MM.1S (cell line): Measurements from ENCODE around the gene ENKUR.
A peak's percentile ranks its signal among the peaks of the same experiment; 100 is the strongest.

Experiments
- DNase-seq: peaks from one replicate; pipeline ENCODE4 v3.0.0-alpha.2; 2015
- H2AFZ ChIP-seq: fragments of 300-600 bp; sonication (generic); 2 replicates; pipeline ENCODE4 v1.6.0; 2016; ENCODE audit warnings: antibody characterized with exemption, low read length
- H3F3A ChIP-seq: fragments of 300-600 bp; sonication (generic); 2 replicates; pipeline ENCODE4 v1.6.1; 2016; ENCODE audit warnings: mild to moderate bottlenecking, antibody characterized with exemption, low read length, moderate library complexity, mixed read lengths; ENCODE audit not compliant: insufficient read depth
- H3K27ac ChIP-seq: fragments of 300-600 bp; sonication (generic); 2 replicates; pipeline ENCODE4 v1.5.1; 2016; ENCODE audit warnings: mild to moderate bottlenecking, low read length
- H3K27me3 ChIP-seq: fragments of 300-600 bp; sonication (generic); replicated peaks from 2 replicates; pipeline ENCODE4 v1.6.0; 2016; ENCODE audit warnings: low read length; ENCODE audit not compliant: insufficient read depth
- H3K36me3 ChIP-seq: fragments of 300-600 bp; sonication (generic); replicated peaks from 2 replicates; pipeline ENCODE4 v1.6.1; 2016; ENCODE audit warnings: mild to moderate bottlenecking, low read length, mixed read lengths; ENCODE audit not compliant: insufficient read depth
- H3K4me1 ChIP-seq: fragments of 300-600 bp; sonication (generic); 2 replicates; pipeline ENCODE4 v1.6.1; 2016; ENCODE audit warnings: low read length, mixed read lengths
- H3K4me2 ChIP-seq: fragments of 300-600 bp; sonication (generic); 2 replicates; pipeline ENCODE4 v1.6.0; 2016; ENCODE audit warnings: low read depth, low read length
- H3K4me3 ChIP-seq: fragments of 300-600 bp; sonication (generic); 2 replicates; pipeline ENCODE4 v1.5.1; 2016; ENCODE audit warnings: low read length, mixed read lengths
- H3K79me2 ChIP-seq: fragments of 300-600 bp; sonication (generic); 2 replicates; pipeline ENCODE4 v1.6.1; 2016; ENCODE audit warnings: mixed run types, low read length, mixed read lengths
- H3K9ac ChIP-seq: fragments of 300-600 bp; sonication (generic); 2 replicates; pipeline ENCODE4 v1.6.1; 2016; ENCODE audit warnings: low read length, mixed read lengths
- H3K9me2 ChIP-seq: fragments of 300-600 bp; sonication (generic); replicated peaks from 2 replicates; pipeline ENCODE4 v1.6.1; 2016; ENCODE audit warnings: mild to moderate bottlenecking, low read length, mixed read lengths; ENCODE audit not compliant: insufficient read depth
- H3K9me3 ChIP-seq: fragments of 300-600 bp; sonication (generic); replicated peaks from 2 replicates; pipeline ENCODE4 v1.6.1; 2016; ENCODE audit warnings: mild to moderate bottlenecking, low read length, mixed read lengths; ENCODE audit not compliant: insufficient read depth
- H4K20me1 ChIP-seq: fragments of 300-600 bp; sonication (generic); 2 replicates; pipeline ENCODE4 v1.6.1; 2016; ENCODE audit warnings: mild to moderate bottlenecking, low read length, moderate library complexity, mixed read lengths; ENCODE audit not compliant: insufficient read depth
- EZH2 ChIP-seq: fragments of 300-600 bp; sonication (generic); optimal IDR thresholded peaks from 2 replicates; pipeline ENCODE3; 2017; ENCODE audit warnings: low read depth, mild to moderate bottlenecking, antibody characterized with exemption, low read length, mixed read lengths
- EZH2phosphoT487 ChIP-seq: fragments of 300-600 bp; sonication (generic); IDR thresholded peaks from 2 replicates; pipeline ENCODE4 v1.6.1; 2018; ENCODE audit warnings: antibody characterized with exemption, low read length
- TF ChIP-seq, protein P1 (sequence below): fragments of 300-600 bp; sonication (generic); IDR thresholded peaks from 2 replicates; pipeline ENCODE4 v1.5.1; 2016; ENCODE audit warnings: antibody characterized with exemption, low read length, mixed read lengths

Gene ENKUR, protein sequence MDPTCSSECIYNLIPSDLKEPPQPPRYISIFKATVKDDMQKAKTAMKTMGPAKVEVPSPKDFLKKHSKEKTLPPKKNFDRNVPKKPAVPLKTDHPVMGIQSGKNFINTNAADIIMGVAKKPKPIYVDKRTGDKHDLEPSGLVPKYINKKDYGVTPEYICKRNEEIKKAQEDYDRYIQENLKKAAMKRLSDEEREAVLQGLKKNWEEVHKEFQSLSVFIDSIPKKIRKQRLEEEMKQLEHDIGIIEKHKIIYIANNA

DNA sequence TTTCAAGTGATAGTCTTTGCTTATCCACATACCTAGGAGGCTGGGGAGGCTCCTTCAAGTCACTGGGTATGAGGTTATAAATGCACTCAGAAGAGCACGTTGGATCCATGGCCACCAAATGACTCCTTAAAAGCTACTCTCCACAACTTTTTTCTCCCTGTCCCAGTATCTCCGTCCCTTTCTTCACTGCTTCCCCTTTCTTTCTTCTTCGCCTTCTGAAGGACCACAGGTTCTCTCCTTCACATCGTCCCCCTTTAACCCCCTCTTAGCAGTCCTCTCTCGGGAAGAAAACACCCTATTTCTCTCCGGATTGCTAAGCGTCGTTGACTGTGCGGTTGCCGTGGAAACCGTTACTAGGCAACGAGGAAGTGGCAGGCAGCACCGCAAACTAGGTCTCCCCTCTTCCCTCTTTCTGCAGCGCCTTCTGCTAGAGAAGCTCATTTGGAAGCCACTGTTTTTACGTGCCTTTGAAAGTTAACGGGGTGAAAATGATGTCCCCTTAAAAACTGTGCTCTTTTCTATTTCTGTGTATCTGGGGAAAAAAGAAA is at the start of gene ENKUR:
TSS of gene ENKUR (minus strand) at position 331 of the 548 bp plus-strand sequence. CDS start at position 109, 222 bp downstream.
- peak within 1 kb of the TSS; percentile 83 for H3K4me3 ChIP-seq
- peak within 1 kb of the TSS; percentile 69 for H2AFZ ChIP-seq
- H3K4me1 ChIP-seq, result 0 out of 2 replicates have a peak, but pooled peaks cover 9% of the 10 kb centered on the region
- TF ChIP-seq, protein P1, sequence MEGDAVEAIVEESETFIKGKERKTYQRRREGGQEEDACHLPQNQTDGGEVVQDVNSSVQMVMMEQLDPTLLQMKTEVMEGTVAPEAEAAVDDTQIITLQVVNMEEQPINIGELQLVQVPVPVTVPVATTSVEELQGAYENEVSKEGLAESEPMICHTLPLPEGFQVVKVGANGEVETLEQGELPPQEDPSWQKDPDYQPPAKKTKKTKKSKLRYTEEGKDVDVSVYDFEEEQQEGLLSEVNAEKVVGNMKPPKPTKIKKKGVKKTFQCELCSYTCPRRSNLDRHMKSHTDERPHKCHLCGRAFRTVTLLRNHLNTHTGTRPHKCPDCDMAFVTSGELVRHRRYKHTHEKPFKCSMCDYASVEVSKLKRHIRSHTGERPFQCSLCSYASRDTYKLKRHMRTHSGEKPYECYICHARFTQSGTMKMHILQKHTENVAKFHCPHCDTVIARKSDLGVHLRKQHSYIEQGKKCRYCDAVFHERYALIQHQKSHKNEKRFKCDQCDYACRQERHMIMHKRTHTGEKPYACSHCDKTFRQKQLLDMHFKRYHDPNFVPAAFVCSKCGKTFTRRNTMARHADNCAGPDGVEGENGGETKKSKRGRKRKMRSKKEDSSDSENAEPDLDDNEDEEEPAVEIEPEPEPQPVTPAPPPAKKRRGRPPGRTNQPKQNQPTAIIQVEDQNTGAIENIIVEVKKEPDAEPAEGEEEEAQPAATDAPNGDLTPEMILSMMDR, result no peak
- TF ChIP-seq EZH2phosphoT487 (no peak), EZH2 (no peak)
- no peaks in the 10 kb centered on the region for H3K9me3 ChIP-seq
- H3K27ac ChIP-seq, result peak within 1 kb of the TSS; percentile 92
- H4K20me1 ChIP-seq, result no peaks in the 10 kb centered on the region
- no peaks in the 10 kb centered on the region for H3K36me3 ChIP-seq
- peak within 1 kb of the TSS; percentile 91 for H3K9ac ChIP-seq
- H3F3A ChIP-seq, result peaks cover 16% of the 10 kb centered on the region; the same call in 1 of the 2 replicates
- H3K27me3 ChIP-seq, result no peaks in the 10 kb centered on the region
- H3K9me2 ChIP-seq, result no peaks in the 10 kb centered on the region
- H3K4me2 ChIP-seq, result peak within 1 kb of the TSS; percentile 93
- H3K79me2 ChIP-seq, result no peaks in the 10 kb centered on the region
- peak; percentile 92 for DNase-seq

DNA sequence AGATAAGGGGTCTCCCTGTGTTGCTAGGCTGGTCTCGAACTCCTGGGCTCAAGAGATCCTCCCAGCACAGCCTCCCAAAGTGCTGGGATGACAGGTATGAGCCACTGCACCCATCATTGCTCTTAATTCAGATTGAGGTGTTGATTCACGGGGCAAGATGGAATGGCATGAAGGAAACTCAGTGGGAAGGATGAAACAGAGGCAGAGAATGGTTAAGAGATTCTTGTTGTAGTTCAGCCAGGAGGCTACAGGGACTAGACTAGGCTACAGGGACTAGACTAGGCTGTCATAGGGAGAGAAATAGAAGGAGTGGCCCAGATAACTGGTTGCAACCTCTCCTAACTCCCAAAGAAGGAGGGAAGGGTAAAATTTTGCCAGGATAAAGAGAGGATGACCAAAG is 48.4 kb upstream of the ENKUR start:
- Histone ChIP-seq H3K4me3 (no peak overlapping the region), H3K79me2 (no peaks in the 10 kb centered on the region), H3K4me1 (no peaks in the 10 kb centered on the region), H4K20me1 (no peaks in the 10 kb centered on the region), H3K4me2 (no peak overlapping the region), H3K27me3 (no peaks in the 10 kb centered on the region), H3F3A (no peaks in the 10 kb centered on the region), H3K36me3 (no peaks in the 10 kb centered on the region), H3K9me2 (no peaks in the 10 kb centered on the region), H3K9ac (no peak overlapping the region), H2AFZ (no peak overlapping the region), H3K9me3 (no peaks in the 10 kb centered on the region), H3K27ac (no peak overlapping the region)
- TF ChIP-seq EZH2 (no peak), EZH2phosphoT487 (no peak)
- TF ChIP-seq, protein P1, result no peak
- no peak for DNase-seq

DNA sequence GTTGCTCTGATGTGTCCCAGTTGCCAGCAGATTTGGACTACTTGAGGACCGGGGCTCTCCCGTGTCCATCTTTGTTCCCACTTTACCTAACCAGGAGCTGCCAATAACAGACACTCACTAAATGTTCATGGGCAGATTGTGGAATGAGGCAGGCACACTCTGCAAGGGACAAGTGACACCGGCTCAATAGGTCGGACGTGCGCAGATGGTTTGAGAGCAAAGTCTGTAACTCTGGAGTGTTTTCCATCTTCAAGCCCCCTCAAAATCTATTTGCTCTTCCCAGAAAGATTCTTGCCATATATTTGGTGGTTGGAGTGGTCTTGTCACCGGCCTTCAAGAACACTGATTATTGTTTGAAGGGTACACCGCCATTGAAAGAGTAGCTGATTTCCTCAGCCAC is 47.7 kb upstream of the ENKUR start:
- H3K36me3 ChIP-seq, result no peaks in the 10 kb centered on the region
- no peaks in the 10 kb centered on the region for H3F3A ChIP-seq
- no peak for TF ChIP-seq EZH2phosphoT487
- TF ChIP-seq EZH2, result no peak
- TF ChIP-seq, protein P1, result no peak
- H3K9ac ChIP-seq, result no peak overlapping the region
- H2AFZ ChIP-seq, result no peak overlapping the region
- no peak overlapping the region for H3K4me3 ChIP-seq
- H3K4me1 ChIP-seq, result no peaks in the 10 kb centered on the region
- no peaks in the 10 kb centered on the region for H4K20me1 ChIP-seq
- DNase-seq, result no peak
- H3K9me3 ChIP-seq, result no peaks in the 10 kb centered on the region
- H3K9me2 ChIP-seq, result no peaks in the 10 kb centered on the region
- H3K79me2 ChIP-seq, result no peaks in the 10 kb centered on the region
- no peak overlapping the region for H3K27ac ChIP-seq
- no peaks in the 10 kb centered on the region for H3K27me3 ChIP-seq
- H3K4me2 ChIP-seq, result no peak overlapping the region
